Measurements from ENCODE around the gene CD302.
"Not testable (repeated sequence)": the region's sequence is repeated elsewhere in the genome, so short reads cannot be mapped to it uniquely, and the experiment has no call there.

Gene CD302

GRCh38 chr2:159797543-159798375, at the start of gene CD302:
TSS of gene CD302 (minus strand) at chr2:159798208. CDS start at chr2:159798198, 10 bp downstream.
- in situ Hi-C loops (cut with HindIII; ENCODE audit: low sequenced_read_pairs), result no loop called here

- in situ Hi-C loops (cut with HindIII; ENCODE audit: low sequenced_read_pairs), result no loop called here
Observed at GRCh38 chr2:159846564-159846963, 48.6 kb upstream of the CD302 start.

- in situ Hi-C loops (cut with HindIII; ENCODE audit: low sequenced_read_pairs), result no loop called here
Observed at GRCh38 chr2:159840616-159841015, 42.6 kb upstream of the CD302 start.

- in situ Hi-C loops (cut with HindIII; ENCODE audit: low sequenced_read_pairs), result no loop called here
Observed at GRCh38 chr2:159832858-159833257, 34.9 kb upstream of the CD302 start.

GRCh38 chr2:159832026-159832425, 34.0 kb upstream of the CD302 start:
- in situ Hi-C loops (cut with HindIII; ENCODE audit: low sequenced_read_pairs), result no loop called here

- in situ Hi-C loops (cut with HindIII; ENCODE audit: low sequenced_read_pairs), result no loop called here
Observed at GRCh38 chr2:159829376-159829775, 31.4 kb upstream of the CD302 start.

- in situ Hi-C loops (cut with HindIII; ENCODE audit: low sequenced_read_pairs), result no loop called here
Observed at GRCh38 chr2:159828738-159829137, 30.7 kb upstream of the CD302 start.

GRCh38 chr2:159822478-159822833, 24.4 kb upstream of the CD302 start:
- in situ Hi-C loops (cut with HindIII; ENCODE audit: low sequenced_read_pairs), result not testable (repeated sequence)

- in situ Hi-C loops (cut with HindIII; ENCODE audit: low sequenced_read_pairs), result not testable (repeated sequence)
Observed at GRCh38 chr2:159821775-159822477, 23.9 kb upstream of the CD302 start.

GRCh38 chr2:159818940-159819339, 20.9 kb upstream of the CD302 start:
- in situ Hi-C loops (cut with HindIII; ENCODE audit: low sequenced_read_pairs), result no loop called here

- in situ Hi-C loops (cut with HindIII; ENCODE audit: low sequenced_read_pairs), result no loop called here
Observed at GRCh38 chr2:159817283-159817682, 19.3 kb upstream of the CD302 start.

- in situ Hi-C loops (cut with HindIII; ENCODE audit: low sequenced_read_pairs), result no loop called here
Observed at GRCh38 chr2:159811232-159811631, 13.2 kb upstream of the CD302 start.

GRCh38 chr2:159808032-159808425, 10.0 kb upstream of the CD302 start:
- in situ Hi-C loops (cut with HindIII; ENCODE audit: low sequenced_read_pairs), result no loop called here

GRCh38 chr2:159807183-159808031, 9.4 kb upstream of the CD302 start:
- in situ Hi-C loops (cut with HindIII; ENCODE audit: low sequenced_read_pairs), result no loop called here

GRCh38 chr2:159804941-159805340, 6.9 kb upstream of the CD302 start:
- in situ Hi-C loops (cut with HindIII; ENCODE audit: low sequenced_read_pairs), result no loop called here

GRCh38 chr2:159803235-159803962, 5.4 kb upstream of the CD302 start:
- in situ Hi-C loops (cut with HindIII; ENCODE audit: low sequenced_read_pairs), result no loop called here

GRCh38 chr2:159802673-159803072, 4.7 kb upstream of the CD302 start:
- in situ Hi-C loops (cut with HindIII; ENCODE audit: low sequenced_read_pairs), result no loop called here

- in situ Hi-C loops (cut with HindIII; ENCODE audit: low sequenced_read_pairs), result no loop called here
Observed at GRCh38 chr2:159799833-159800232, 1.8 kb upstream of the CD302 start.

- in situ Hi-C loops (cut with HindIII; ENCODE audit: low sequenced_read_pairs), result no loop called here
Observed at GRCh38 chr2:159798376-159798725, 343 bp upstream of the CD302 start.

- in situ Hi-C loops (cut with HindIII; ENCODE audit: low sequenced_read_pairs), result no loop called here
Observed at GRCh38 chr2:159797225-159797542, 824 bp downstream of the CD302 start.

Measured in DLD1 (cell line).